GM23248 (cell line): ENCODE measurements around the gene DNA2. TPM values are rescaled to one million over a fixed set of nuclear protein-coding genes. Genes with fewer than 3 reads are reported as not detected.

Source experiments
- DNase-seq: peaks from one replicate; pipeline ENCODE4 v3.0.0-alpha.2; 2015
- H2AFZ ChIP-seq: fragments of 200-600 bp; sonication (generic); 2 replicates; pipeline ENCODE4 v1.6.1; 2016; ENCODE audit warnings: antibody characterized with exemption
- H3F3A ChIP-seq: fragments of 200-600 bp; sonication (generic); 2 replicates; pipeline ENCODE4 v1.6.1; 2016; ENCODE audit warnings: mild to moderate bottlenecking, antibody characterized with exemption, mixed run types; ENCODE audit not compliant: insufficient read depth
- H3K27ac ChIP-seq: fragments of 200-600 bp; sonication (generic); 2 replicates; pipeline ENCODE4 v1.5.1; 2016; ENCODE audit warnings: mild to moderate bottlenecking
- H3K27me3 ChIP-seq: fragments of 200-600 bp; sonication (generic); replicated peaks from 2 replicates; pipeline ENCODE4 v1.6.1; 2016; ENCODE audit warnings: mild to moderate bottlenecking; ENCODE audit not compliant: insufficient read depth
- H3K36me3 ChIP-seq: fragments of 200-600 bp; sonication (generic); 2 replicates; pipeline ENCODE4 v1.6.1; 2016; ENCODE audit warnings: low read depth, mild to moderate bottlenecking
- H3K4me1 ChIP-seq: fragments of 200-600 bp; sonication (generic); 2 replicates; pipeline ENCODE4 v1.6.1; 2016; ENCODE audit warnings: mild to moderate bottlenecking; ENCODE audit not compliant: insufficient read depth
- H3K4me2 ChIP-seq: fragments of 200-600 bp; sonication (generic); one replicate; pipeline ENCODE4 v1.6.1; 2016; ENCODE audit warnings: mild to moderate bottlenecking; ENCODE audit not compliant: unreplicated experiment
- H3K4me3 ChIP-seq: fragments of 200-600 bp; sonication (generic); 2 replicates; pipeline ENCODE4 v1.5.1; 2016; ENCODE audit warnings: mild to moderate bottlenecking
- H3K79me2 ChIP-seq: fragments of 200-600 bp; sonication (generic); 2 replicates; pipeline ENCODE4 v1.6.1; 2016; ENCODE audit warnings: mild to moderate bottlenecking; ENCODE audit not compliant: insufficient read depth
- H3K9ac ChIP-seq: fragments of 200-600 bp; sonication (generic); 2 replicates; pipeline ENCODE4 v1.6.1; 2016; ENCODE audit warnings: mild to moderate bottlenecking
- H3K9me2 ChIP-seq: fragments of 200-600 bp; sonication (generic); 2 replicates; pipeline ENCODE4 v1.6.1; 2016; ENCODE audit warnings: mixed run types, mild to moderate bottlenecking, moderate library complexity; ENCODE audit not compliant: insufficient read depth
- H3K9me3 ChIP-seq: fragments of 200-600 bp; sonication (generic); one replicate; pipeline ENCODE4 v1.6.1; 2017; ENCODE audit warnings: low read depth
- H4K20me1 ChIP-seq: fragments of 200-600 bp; sonication (generic); 2 replicates; pipeline ENCODE4 v1.6.0; 2016; ENCODE audit not compliant: insufficient read depth
- EZH2 ChIP-seq: fragments of 200-600 bp; sonication (generic); IDR thresholded peaks from 2 replicates; pipeline ENCODE4 v1.6.1; 2018; ENCODE audit warnings: antibody characterized with exemption, mild to moderate bottlenecking; ENCODE audit not compliant: insufficient read depth, poor library complexity, severe bottlenecking
- EZH2phosphoT487 ChIP-seq: fragments of 200-600 bp; sonication (generic); IDR thresholded peaks from 2 replicates; pipeline ENCODE4 v1.6.1; 2018; ENCODE audit warnings: antibody characterized with exemption, moderate library complexity, mild to moderate bottlenecking, low read depth; ENCODE audit not compliant: insufficient read depth
- WGBS, 2 experiments: methylation state at CpG; one replicate each; pipeline ENCODE4 v1.1.6; 2015 to 2017; ENCODE audit warnings: low lambda C conversion rate in 2 of 2, low coverage in 1 of 2; ENCODE audit errors: missing lambda C conversion rate in 2 of 2; 5-methylcytosine and 5-hydroxymethylcytosine counted together
- in situ Hi-C: fragments of 300-500 bp; cut with MboI; formaldehyde crosslinking; loops from 2 replicates; pipeline ENCODE4 v1.15.0; 2020
- polyA plus RNA-seq: library from polyadenylated mRNA; unstranded; fragments of >200 nt; fragmentation: Nextera tagmentation; extraction: Ambion mirVana; gene quantifications from 2 replicates; pipeline ENCODE4 v1.2.1, GENCODE V29; 2016
- total RNA-seq: library from RNA; depleted of rRNA; stranded (reverse); fragments of >200 nt; shearing (Covaris generic); gene quantifications from 2 replicates; pipeline ENCODE4 v1.2.3, GENCODE V29; 2014

DNA2 gene
- total and polyA plus RNA-seq, 2 experiments from 2014 or later, result 1.6 to 5.2 TPM

- no peak overlapping the region for H3K27ac ChIP-seq
- H3K36me3 ChIP-seq, result no peaks in the 10 kb centered on the region
- no peaks in the 10 kb centered on the region for H3K4me1 ChIP-seq
- no peak overlapping the region for H2AFZ ChIP-seq
- WGBS, 2 experiments, result 90 to 95% methylated on average over 6 of the region's 6 CpGs
- no peaks in the 10 kb centered on the region for H3F3A ChIP-seq
- H4K20me1 ChIP-seq, result no peaks in the 10 kb centered on the region
- no peaks in the 10 kb centered on the region for H3K27me3 ChIP-seq
- no peak for DNase-seq
- H3K9me2 ChIP-seq, result no peaks in the 10 kb centered on the region
- H3K9ac ChIP-seq, result no peak overlapping the region
- TF ChIP-seq EZH2, result no peak
- no peak for TF ChIP-seq EZH2phosphoT487
- H3K79me2 ChIP-seq, result no peaks in the 10 kb centered on the region
- H3K4me3 ChIP-seq, result no peak overlapping the region
- no peaks in the 10 kb centered on the region for H3K9me3 ChIP-seq
- in situ Hi-C loops, result no loop called here
- no peak overlapping the region for H3K4me2 ChIP-seq
These were observed 36.3 kb upstream of the DNA2 start for GRCh38 chr10:68508090-68508489.

GRCh38 chr10:68506411-68506810, 34.6 kb upstream of the DNA2 start:
- Histone ChIP-seq H4K20me1 (no peaks in the 10 kb centered on the region), H3K4me1 (no peaks in the 10 kb centered on the region), H2AFZ (no peak overlapping the region), H3K9me2 (no peaks in the 10 kb centered on the region), H3K9me3 (no peaks in the 10 kb centered on the region), H3K79me2 (no peaks in the 10 kb centered on the region), H3K27me3 (no peaks in the 10 kb centered on the region), H3K4me2 (no peak overlapping the region), H3K9ac (no peak overlapping the region), H3K36me3 (peaks cover 4% of the 10 kb centered on the region; the same call in 1 of the 2 replicates), H3K4me3 (no peak overlapping the region), H3K27ac (no peak overlapping the region), H3F3A (no peaks in the 10 kb centered on the region)
- no peak for TF ChIP-seq EZH2
- TF ChIP-seq EZH2phosphoT487, result no peak
- WGBS, 2 experiments, result 89 to 96% methylated on average over 5 of the region's 5 CpGs
- DNase-seq, result peak; percentile 26
- in situ Hi-C loops, result no loop called here

- Histone ChIP-seq H3K79me2 (no peaks in the 10 kb centered on the region), H3K9me3 (no peaks in the 10 kb centered on the region), H3K9ac (no peak overlapping the region), H3K4me3 (no peak overlapping the region), H3K27ac (no peak overlapping the region), H3F3A (no peaks in the 10 kb centered on the region), H3K4me1 (no peaks in the 10 kb centered on the region), H3K27me3 (no peaks in the 10 kb centered on the region), H4K20me1 (no peaks in the 10 kb centered on the region), H3K36me3 (peaks cover 4% of the 10 kb centered on the region), H3K9me2 (no peaks in the 10 kb centered on the region), H3K4me2 (no peak overlapping the region), H2AFZ (no peak overlapping the region)
- DNase-seq, result no peak
- TF ChIP-seq EZH2phosphoT487 (no peak), EZH2 (no peak)
- in situ Hi-C loops, result no loop called here
- WGBS, 2 experiments, result 53 to 71% methylated on average over 1 of the region's 1 CpG
These were observed 31.1 kb upstream of the DNA2 start for GRCh38 chr10:68502846-68503245.

GRCh38 chr10:68501691-68502090, 29.9 kb upstream of the DNA2 start:
- no peak for TF ChIP-seq EZH2
- no peak for TF ChIP-seq EZH2phosphoT487
- H3K9ac ChIP-seq, result no peak overlapping the region
- H3K4me2 ChIP-seq, result no peak overlapping the region
- peaks cover 7% of the 10 kb centered on the region for H3K36me3 ChIP-seq
- H4K20me1 ChIP-seq, result no peaks in the 10 kb centered on the region
- H3K27ac ChIP-seq, result no peak overlapping the region
- 85 to 87% methylated on average over 7 of the region's 7 CpGs for WGBS, 2 experiments
- H3K79me2 ChIP-seq, result no peaks in the 10 kb centered on the region
- H3K9me2 ChIP-seq, result no peaks in the 10 kb centered on the region
- H3F3A ChIP-seq, result no peaks in the 10 kb centered on the region
- in situ Hi-C loops, result no loop called here
- no peak for DNase-seq
- no peak overlapping the region for H2AFZ ChIP-seq
- no peaks in the 10 kb centered on the region for H3K9me3 ChIP-seq
- no peaks in the 10 kb centered on the region for H3K27me3 ChIP-seq
- H3K4me1 ChIP-seq, result no peaks in the 10 kb centered on the region
- no peak overlapping the region for H3K4me3 ChIP-seq

- H3K9me2 ChIP-seq, result no peaks in the 10 kb centered on the region
- in situ Hi-C loops, result no loop called here
- WGBS, 2 experiments, result 96 to 97% methylated on average over 6 of the region's 6 CpGs
These were observed 27.8 kb upstream of the DNA2 start for GRCh38 chr10:68499544-68499943.

More at GRCh38 chr10:68499544-68499943, 27.8 kb upstream of the DNA2 start:
- Histone ChIP-seq H4K20me1 (no peaks in the 10 kb centered on the region), H3K9ac (no peak overlapping the region), H3K4me3 (no peak overlapping the region), H3K36me3 (peaks cover 7% of the 10 kb centered on the region), H2AFZ (no peak overlapping the region), H3K27me3 (no peaks in the 10 kb centered on the region), H3F3A (no peaks in the 10 kb centered on the region), H3K79me2 (no peaks in the 10 kb centered on the region), H3K4me2 (no peak overlapping the region), H3K4me1 (no peaks in the 10 kb centered on the region), H3K27ac (no peak overlapping the region), H3K9me3 (no peaks in the 10 kb centered on the region)
- no peak for DNase-seq
- TF ChIP-seq EZH2 (no peak), EZH2phosphoT487 (no peak)
